Smooth muscle cell of the pulmonary artery (primary cell): Measurements from ENCODE around the gene TBXA2R. TPM values are rescaled to one million over a fixed set of nuclear protein-coding genes. Genes with fewer than 3 reads are reported as not detected.

Experiments used
- total RNA-seq: library from RNA; depleted of rRNA; stranded (reverse); fragments of >200 nt; gene quantifications from 2 replicates; pipeline ENCODE4 v1.2.3, GENCODE V29; 2014

TBXA2R gene
- total RNA-seq, result 2.9 and 3.0 TPM in 2 replicates

DNA sequence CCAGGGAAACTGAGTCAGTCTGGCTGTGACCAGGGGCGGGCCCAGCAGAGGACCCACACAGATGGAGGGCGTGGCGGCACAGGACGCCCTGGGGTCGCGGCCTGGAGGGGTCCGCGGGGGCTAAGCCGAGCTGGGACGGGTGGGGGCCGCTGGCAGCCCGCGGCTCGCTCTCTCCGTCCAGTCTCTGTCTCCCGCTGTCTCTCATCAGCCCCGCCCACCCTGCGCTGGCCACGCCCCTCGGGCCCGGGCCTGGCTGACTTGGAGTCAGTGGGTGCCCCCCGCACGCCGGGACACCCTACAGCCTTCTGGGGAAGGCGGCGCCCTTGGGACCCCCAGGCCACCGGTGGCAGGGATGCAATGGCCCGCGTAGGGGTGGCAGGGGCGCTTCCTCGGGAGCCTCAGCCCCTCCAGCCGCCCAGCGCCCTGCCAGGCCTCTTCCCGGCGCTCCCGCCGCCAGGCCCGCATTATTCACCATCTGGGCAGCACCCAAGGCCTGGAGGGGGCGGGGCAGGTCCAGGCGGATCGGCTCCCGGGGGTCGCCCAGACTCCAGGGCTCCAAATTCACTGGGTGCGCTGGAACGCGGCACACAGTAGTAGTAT lies at the start of gene TBXA2R:
Gene TBXA2R, minus strand, starts transcription at position 186 of the 600 bp plus-strand sequence. CDS start 6,241 bp downstream, outside the sequence.

DNA sequence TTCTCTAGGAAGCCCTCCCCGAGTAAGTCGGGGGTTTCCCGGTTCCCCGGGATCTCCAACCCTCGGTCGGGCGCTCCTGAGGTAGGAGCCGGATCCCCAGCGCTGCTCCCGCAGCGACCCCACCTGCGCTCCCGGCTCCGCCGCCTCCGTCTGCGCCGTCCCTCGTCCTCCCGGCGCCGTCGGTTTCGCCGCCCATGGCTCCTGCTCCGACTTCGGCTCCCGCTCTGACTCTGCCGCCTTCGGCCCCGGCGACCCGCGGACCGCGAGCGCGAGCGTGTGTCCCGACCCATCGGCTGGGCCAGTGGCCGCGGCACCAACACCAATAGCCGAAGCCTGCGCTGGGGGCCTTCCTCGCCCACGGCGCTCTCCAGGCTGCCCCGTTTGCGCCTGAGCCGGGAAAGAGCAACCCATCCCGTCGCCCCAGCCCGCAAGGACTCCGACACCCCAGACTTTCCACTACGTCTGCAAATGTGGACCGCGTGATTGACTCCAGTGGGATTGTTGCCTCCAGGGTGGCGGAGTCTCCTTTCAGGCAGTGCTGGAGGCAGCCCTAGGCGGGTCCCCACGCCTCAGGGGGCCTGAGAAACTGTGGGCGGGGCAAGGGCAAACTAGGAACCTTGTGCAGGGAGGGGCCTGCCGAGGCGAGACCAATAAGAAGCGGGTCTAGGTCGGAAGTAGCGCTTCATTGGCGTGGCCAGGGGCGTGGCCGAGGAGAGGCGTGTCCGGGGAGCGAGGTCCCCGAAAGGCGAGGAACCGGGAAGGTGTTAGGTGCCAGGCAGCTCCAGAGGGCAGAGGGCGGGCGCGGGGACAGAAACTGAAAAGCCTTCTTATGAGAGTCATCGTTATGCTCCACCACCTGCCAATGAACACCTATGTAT lies 20.0 kb upstream of the TBXA2R start, which contains the start of gene CACTIN:
Gene CACTIN, minus strand, starts transcription at position 318 of the 878 bp plus-strand sequence. Its CDS starts 28 bp downstream, at position 290.

DNA sequence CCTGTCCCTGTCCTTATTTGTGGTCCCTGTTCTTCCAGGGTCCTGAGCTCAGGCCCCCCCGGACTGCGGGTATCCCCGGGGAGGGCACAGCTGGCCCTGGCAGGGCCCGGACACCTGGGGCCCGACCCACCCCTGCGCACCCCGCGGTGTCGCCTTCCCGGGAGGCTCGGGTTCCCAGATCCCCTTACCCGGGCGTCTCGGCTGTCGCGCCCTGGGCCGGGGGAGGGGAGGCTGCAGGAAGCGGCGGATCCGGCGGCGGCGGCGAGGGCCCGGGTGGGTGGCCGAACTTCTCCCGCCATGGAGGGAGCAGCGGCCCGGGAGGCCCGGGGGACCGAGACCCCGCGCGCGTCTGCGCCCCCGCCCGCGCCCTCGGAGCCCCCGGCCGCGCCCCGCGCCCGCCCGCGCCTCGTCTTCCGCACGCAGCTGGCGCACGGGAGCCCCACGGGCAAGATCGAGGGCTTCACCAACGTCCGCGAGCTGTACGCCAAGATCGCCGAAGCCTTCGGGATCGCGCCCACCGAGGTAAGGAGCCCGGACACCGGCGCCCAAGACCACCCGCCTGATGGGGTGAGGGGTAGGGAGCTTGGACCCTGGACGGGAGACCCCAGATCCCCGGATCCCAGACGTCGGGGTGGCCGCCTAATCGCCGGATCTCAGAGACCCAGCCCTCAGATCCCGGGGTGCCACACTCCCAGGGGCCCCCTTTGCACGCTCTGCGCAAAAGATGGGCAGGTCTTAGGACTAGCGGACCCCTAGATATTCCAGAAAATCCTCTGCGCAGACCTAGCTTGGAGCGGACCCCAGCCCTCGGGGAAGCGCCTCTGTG lies 21.2 kb downstream of the TBXA2R start, which contains the start of gene GIPC3:
Gene GIPC3, plus strand, starts transcription at position 178 of the 826 bp plus-strand sequence. Its CDS starts 120 bp downstream, at position 298.

DNA sequence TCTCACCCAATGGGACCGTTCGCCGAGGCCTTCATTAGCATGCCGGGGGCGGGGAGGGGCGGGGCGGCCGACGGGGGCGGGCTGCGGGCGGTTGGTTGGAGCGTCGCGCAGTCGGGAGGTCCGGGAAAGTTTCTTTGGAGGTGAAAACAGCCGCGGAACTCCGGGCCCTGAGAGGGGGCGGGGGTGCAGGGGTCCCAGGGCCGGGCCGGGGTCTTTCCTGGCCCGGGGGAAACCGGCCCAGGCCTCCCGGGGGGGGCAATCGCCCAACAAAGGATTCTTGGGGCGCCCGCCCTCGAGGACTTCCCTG lies 33.9 kb downstream of the TBXA2R start, which contains the start of gene HMG20B:
Gene HMG20B, plus strand, starts transcription at position 90 of the 307 bp plus-strand sequence. CDS start 366 bp downstream, outside the sequence.

DNA sequence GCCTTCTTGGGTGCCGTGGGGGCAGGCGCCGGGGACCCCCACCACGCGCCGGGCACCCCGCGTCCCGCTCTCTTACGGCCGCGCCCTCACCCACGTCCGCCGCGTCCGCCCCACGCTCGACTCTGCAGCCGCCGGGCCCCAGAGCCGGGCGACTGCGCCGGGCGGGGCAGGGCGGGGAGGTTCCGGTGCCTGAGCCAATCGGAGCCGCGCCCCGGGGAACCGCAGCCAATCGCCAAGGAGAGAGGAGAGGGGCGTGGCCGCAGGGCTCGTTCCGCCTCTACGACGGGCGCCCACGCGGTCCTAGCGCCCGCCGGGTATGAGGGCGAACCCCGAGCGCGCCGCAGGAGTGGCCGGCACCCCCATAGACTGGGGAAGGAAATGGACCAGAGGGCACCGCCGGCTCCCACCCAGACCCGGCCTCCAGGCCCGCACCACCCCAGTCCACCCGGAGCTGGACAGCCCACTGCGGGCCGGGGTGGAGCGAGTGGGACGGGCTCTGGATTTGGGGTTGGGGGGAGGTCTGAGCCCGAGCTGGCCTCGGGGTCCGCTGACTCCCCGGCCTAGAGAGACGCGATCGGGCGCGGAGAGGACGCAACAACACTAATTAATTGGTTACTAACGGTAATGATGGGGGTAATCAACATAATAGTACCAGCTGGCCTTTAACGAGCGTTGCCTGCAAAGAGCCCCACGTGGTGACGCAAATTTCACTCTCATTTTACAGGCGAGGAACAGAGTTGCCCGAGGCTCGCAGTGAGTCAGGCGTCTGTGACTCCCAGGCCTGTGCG lies 49.0 kb downstream of the TBXA2R start, which contains the start of gene MFSD12:
Gene MFSD12, minus strand, starts transcription at position 126 of the 788 bp plus-strand sequence. CDS start 183 bp downstream, outside the sequence.

Other genes starting within 250 kb of the TBXA2R start
- gene NFIC, start 240.3 kb downstream of the TBXA2R start, total RNA-seq, result 91.9 and 101 TPM in 2 replicates
- not detected in 2 replicates for gene SMIM24, start 126.3 kb downstream of the TBXA2R start, total RNA-seq
- gene SMIM44, start 123.4 kb downstream of the TBXA2R start, total RNA-seq, result not detected in 2 replicates
- 9.4 and 14.8 TPM in 2 replicates for gene DOHH, start 106.2 kb downstream of the TBXA2R start, total RNA-seq
- gene FZR1, start 100.6 kb downstream of the TBXA2R start, total RNA-seq, result 36.6 and 40.1 TPM in 2 replicates
- 0.20 TPM in 1 of 2 replicates, not detected in the other for gene TEKTIP1, start 67.7 kb downstream of the TBXA2R start, total RNA-seq
- gene MFSD12, start 49.3 kb downstream of the TBXA2R start, total RNA-seq, result 108 and 163 TPM in 2 replicates
- gene HMG20B, start 33.9 kb downstream of the TBXA2R start, total RNA-seq, result 58.3 and 59.0 TPM in 2 replicates
- gene GIPC3, start 21.4 kb downstream of the TBXA2R start, total RNA-seq, result 0.07 and 0.10 TPM in 2 replicates
- 21.6 and 26.9 TPM in 2 replicates for gene CACTIN, start 19.9 kb upstream of the TBXA2R start, total RNA-seq
- gene PIP5K1C, start 93.6 kb upstream of the TBXA2R start, total RNA-seq, result 55.1 and 85.5 TPM in 2 replicates
- not detected in 2 replicates for gene TJP3, start 101.5 kb upstream of the TBXA2R start, total RNA-seq
- 22.9 and 24.4 TPM in 2 replicates for gene APBA3, start 154.8 kb upstream of the TBXA2R start, total RNA-seq
- gene MRPL54, start 155.8 kb upstream of the TBXA2R start, total RNA-seq, result 15.7 and 21.1 TPM in 2 replicates
- gene RAX2, start 165.4 kb upstream of the TBXA2R start, total RNA-seq, result not detected in 2 replicates
- gene MATK, start 179.5 kb upstream of the TBXA2R start, total RNA-seq, result 0.13 TPM in 1 of 2 replicates, not detected in the other